Measurements from ENCODE around the gene NRXN3. TPM values are rescaled to one million over a fixed set of nuclear protein-coding genes. Genes with fewer than 3 reads are reported as not detected.

Gene NRXN3
- total and polyA plus RNA-seq, 8 donors: 0.53 to 2.5 (median 1.5) TPM

GRCh38 chr14:79831195-79831892, 1661.2 kb downstream of the NRXN3 start:
- no peak for FAIRE-seq
- Histone ChIP-seq H3K36me3 (no peaks in the 10 kb centered on the region), H3K27me3 (no peaks in the 10 kb centered on the region), H3K9me3 (no peaks in the 10 kb centered on the region), H3K4me3 (no peak overlapping the region), H3K27ac (no peak overlapping the region), H3K4me1 (no peaks in the 10 kb centered on the region)
- TF ChIP-seq CTCF (IDR thresholded peaks at IDR 0.05): no peak
- DNase-seq: no peak
- WGBS, 2 donors: 82 to 88% methylated on average over 10 of the region's 10 CpGs
- no peak for ATAC-seq
- intact Hi-C loops (cut with DNase I): no loop called here

GRCh38 chr14:79833781-79834180, 1663.6 kb downstream of the NRXN3 start:
- Histone ChIP-seq H3K36me3 (no peaks in the 10 kb centered on the region), H3K4me3 (no peak overlapping the region), H3K27me3 (no peaks in the 10 kb centered on the region), H3K9me3 (no peaks in the 10 kb centered on the region), H3K27ac (no peak overlapping the region), H3K4me1 (no peaks in the 10 kb centered on the region)
- ATAC-seq (no peak), FAIRE-seq (no peak), DNase-seq (no peak)
- 73 to 74% methylated on average over 3 of the region's 3 CpGs for WGBS, 2 donors
- intact Hi-C loops (cut with DNase I): no loop called here
- no peak for TF ChIP-seq CTCF (IDR thresholded peaks at IDR 0.05)

DNA sequence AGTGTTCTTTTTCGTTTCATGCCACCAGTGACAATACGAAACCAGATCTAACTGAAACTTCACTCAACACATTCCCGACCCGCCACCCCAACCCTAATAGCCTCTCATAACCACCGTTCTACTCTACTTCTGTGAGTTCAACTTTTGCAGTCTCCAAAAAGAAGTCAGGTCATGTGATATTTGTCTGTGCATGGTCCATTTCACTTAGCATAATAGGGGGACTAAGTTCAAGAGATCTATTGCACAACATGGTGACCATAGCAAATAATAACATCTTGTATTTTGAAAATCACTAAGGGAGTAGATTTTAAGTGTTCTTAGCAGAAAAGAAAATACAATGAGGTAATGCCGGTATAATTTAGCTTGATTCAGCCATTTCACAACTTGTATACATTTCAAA, 1664.7 kb downstream of the NRXN3 start:
- 91 to 93% methylated on average over 6 of the region's 6 CpGs for WGBS, 2 donors
- FAIRE-seq: no peak

GRCh38 chr14:79836577-79836976, 1666.4 kb downstream of the NRXN3 start:
- DNase-seq (no peak), FAIRE-seq (no peak), ATAC-seq (no peak)
- Histone ChIP-seq H3K4me1 (peaks cover 0 to under 1% (median 0%) of the 10 kb centered on the region in 3 donors), H3K4me3 (no peak overlapping the region), H3K27me3 (no peaks in the 10 kb centered on the region), H3K27ac (no peak overlapping the region), H3K36me3 (no peaks in the 10 kb centered on the region), H3K9me3 (no peaks in the 10 kb centered on the region)
- intact Hi-C loops (cut with DNase I): no loop called here
- no peak for TF ChIP-seq CTCF (IDR thresholded peaks at IDR 0.05)
- 85 to 100% methylated on average over 1 of the region's 1 CpG for WGBS, 2 donors

More for the DNA sequence above, 1664.7 kb downstream of the NRXN3 start:
- Histone ChIP-seq H3K27ac (no peak overlapping the region), H3K4me3 (no peak overlapping the region), H3K4me1 (no peaks in the 10 kb centered on the region), H3K9me3 (no peaks in the 10 kb centered on the region), H3K27me3 (no peaks in the 10 kb centered on the region), H3K36me3 (no peaks in the 10 kb centered on the region)
- intact Hi-C loops (cut with DNase I): no loop called here
- no peak for DNase-seq
- TF ChIP-seq CTCF (IDR thresholded peaks at IDR 0.05): no peak
- no peak for ATAC-seq

- intact Hi-C loops (cut with DNase I): no loop called here
- ATAC-seq: no peak
- Histone ChIP-seq H3K36me3 (no peaks in the 10 kb centered on the region), H3K27me3 (no peaks in the 10 kb centered on the region), H3K9me3 (no peaks in the 10 kb centered on the region), H3K4me1 (peaks cover 6 to 12% (median 7%) of the 10 kb centered on the region in 3 donors), H3K27ac (no peak overlapping the region), H3K4me3 (no peak overlapping the region)
- no peak for TF ChIP-seq CTCF (IDR thresholded peaks at IDR 0.05)
- 56 to 72% methylated on average over 2 of the region's 2 CpGs for WGBS, 2 donors
- FAIRE-seq: no peak
- DNase-seq: no peak
Observed at GRCh38 chr14:79837699-79838098, 1667.5 kb downstream of the NRXN3 start.

All from pancreas (tissue), 10 donors.